ENCODE data around the gene PLBD1.

Gene PLBD1

DNA sequence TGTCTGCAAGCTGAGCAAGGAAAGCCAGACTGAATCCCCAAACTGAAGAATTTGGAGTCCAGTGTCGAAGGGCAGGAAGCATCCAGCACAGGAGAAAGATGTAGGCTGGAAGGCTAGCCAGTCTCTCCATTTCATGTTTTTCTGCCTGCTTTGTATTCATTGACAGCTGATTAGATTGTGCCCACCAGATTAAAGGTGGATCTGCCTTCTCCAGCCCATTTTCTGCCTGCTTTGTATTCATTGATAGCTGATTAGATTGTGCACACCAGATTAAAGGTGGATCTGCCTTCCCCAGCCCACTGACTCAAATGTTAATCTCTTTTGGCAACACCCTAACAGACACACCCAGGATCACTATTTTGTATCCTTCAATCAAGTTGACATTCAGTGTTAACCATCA is 85.3 kb downstream of the PLBD1 start:
- peaks cover 45 to 79% of the 10 kb centered on the region in 2 donors for H3K36me3 ChIP-seq (ENCODE audit: control insufficient read depth in 1 of 2, insufficient read depth in 2 of 2, low read length in 2 of 2)
- H3K4me3 ChIP-seq (ENCODE audit: low read depth in 1 of 2, low read length in 2 of 2) = no peak overlapping the region
- no peaks in the 10 kb centered on the region for H3K9me3 ChIP-seq (ENCODE audit: control insufficient read depth in 1 of 2, low read length in 2 of 2)
- no peaks in the 10 kb centered on the region for H3K27me3 ChIP-seq (ENCODE audit: low read depth, low read length)
- no peaks in the 10 kb centered on the region for H3K4me1 ChIP-seq (ENCODE audit: control insufficient read depth in 1 of 2, insufficient read depth in 2 of 2, low read length in 2 of 2)
- H3K27ac ChIP-seq (ENCODE audit: low read length) = no peak overlapping the region

DNA sequence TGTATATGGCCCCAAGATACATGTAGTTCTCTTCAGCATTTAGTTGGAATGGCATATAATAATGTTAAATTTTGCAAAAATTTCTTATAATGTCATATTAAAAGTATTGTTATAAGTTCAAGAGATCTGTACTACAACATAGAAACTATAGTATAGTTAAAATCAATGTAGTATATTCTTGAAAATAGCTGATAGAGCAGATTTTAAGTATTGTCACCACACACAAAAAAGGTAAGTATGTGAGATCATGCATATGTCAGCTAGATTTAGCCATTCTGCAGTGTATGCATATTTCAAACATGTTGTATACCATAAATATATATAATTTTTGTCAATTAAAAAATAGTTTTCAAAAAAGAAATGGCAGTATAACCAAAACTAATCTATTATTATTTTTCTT is 86.5 kb downstream of the PLBD1 start:
- H3K4me3 ChIP-seq (ENCODE audit: low read depth in 1 of 2, low read length in 2 of 2) = no peak overlapping the region
- no peaks in the 10 kb centered on the region for H3K4me1 ChIP-seq (ENCODE audit: control insufficient read depth in 1 of 2, insufficient read depth in 2 of 2, low read length in 2 of 2)
- no peak overlapping the region for H3K27ac ChIP-seq (ENCODE audit: low read length)
- H3K27me3 ChIP-seq (ENCODE audit: low read depth, low read length) = no peaks in the 10 kb centered on the region
- H3K9me3 ChIP-seq (ENCODE audit: control insufficient read depth in 1 of 2, low read length in 2 of 2) = no peaks in the 10 kb centered on the region
- H3K36me3 ChIP-seq (ENCODE audit: control insufficient read depth in 1 of 2, insufficient read depth in 2 of 2, low read length in 2 of 2) = peaks cover 45 to 81% of the 10 kb centered on the region in 2 donors

DNA sequence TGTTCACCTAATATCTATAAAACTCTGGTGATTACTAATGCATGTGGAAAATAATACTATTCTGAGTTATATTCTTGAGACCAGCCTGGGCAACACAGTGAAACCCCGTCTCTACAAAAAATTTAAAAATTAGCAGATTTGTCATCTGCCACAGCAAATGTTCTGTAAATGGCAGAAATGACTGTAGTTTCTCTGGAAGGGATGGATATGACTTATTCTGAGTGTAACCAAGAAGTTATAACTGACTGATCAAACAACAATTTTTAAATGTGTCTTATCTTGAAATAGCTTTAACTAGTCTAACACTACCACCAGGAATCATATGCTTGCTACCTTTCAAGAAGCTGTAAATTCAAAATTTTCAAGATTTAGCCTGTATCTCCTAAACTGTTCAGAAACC is 88.7 kb downstream of the PLBD1 start:
- no peak overlapping the region for H3K27ac ChIP-seq (ENCODE audit: low read length)
- H3K4me1 ChIP-seq (ENCODE audit: control insufficient read depth in 1 of 2, insufficient read depth in 2 of 2, low read length in 2 of 2) = no peaks in the 10 kb centered on the region
- H3K36me3 ChIP-seq (ENCODE audit: control insufficient read depth in 1 of 2, insufficient read depth in 2 of 2, low read length in 2 of 2) = peaks cover 49 to 82% of the 10 kb centered on the region in 2 donors
- no peaks in the 10 kb centered on the region for H3K27me3 ChIP-seq (ENCODE audit: low read depth, low read length)
- no peak overlapping the region for H3K4me3 ChIP-seq (ENCODE audit: low read depth in 1 of 2, low read length in 2 of 2)
- H3K9me3 ChIP-seq (ENCODE audit: control insufficient read depth in 1 of 2, low read length in 2 of 2) = peaks cover 15 to 17% of the 10 kb centered on the region in 2 donors

DNA sequence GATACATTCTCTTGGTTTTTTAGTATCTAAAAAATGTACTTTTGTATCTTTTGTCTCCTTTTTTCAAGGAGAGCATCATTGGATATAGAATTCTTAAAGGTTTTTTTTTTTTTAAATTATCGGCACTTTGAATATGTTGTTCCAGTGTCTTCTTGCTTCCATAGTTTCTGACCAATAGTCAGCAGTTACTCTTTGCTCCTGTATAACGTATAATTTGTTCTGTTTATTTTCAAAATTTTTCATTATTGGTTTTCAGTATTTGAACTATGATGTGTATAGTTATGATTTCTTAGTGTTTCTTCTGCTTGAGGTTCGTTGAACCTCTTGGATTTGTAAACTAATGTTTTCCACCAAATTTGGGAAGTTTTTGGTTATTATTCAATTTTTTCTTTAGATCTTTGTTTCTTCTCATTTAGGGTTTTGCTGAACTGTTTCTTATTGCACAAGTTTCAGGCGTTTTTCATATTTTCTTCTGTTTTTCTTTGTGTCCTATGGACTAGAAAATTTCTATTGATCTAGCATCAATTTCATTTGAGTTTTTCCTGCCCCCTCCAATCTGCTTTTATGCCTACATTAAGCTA is 93.9 kb downstream of the PLBD1 start:
- Histone ChIP-seq H3K36me3 (ENCODE audit: control insufficient read depth in 1 of 2, insufficient read depth in 2 of 2, low read length in 2 of 2) (peaks cover 37 to 73% of the 10 kb centered on the region in 2 donors), H3K4me1 (ENCODE audit: control insufficient read depth in 1 of 2, insufficient read depth in 2 of 2, low read length in 2 of 2) (no peaks in the 10 kb centered on the region)

DNA sequence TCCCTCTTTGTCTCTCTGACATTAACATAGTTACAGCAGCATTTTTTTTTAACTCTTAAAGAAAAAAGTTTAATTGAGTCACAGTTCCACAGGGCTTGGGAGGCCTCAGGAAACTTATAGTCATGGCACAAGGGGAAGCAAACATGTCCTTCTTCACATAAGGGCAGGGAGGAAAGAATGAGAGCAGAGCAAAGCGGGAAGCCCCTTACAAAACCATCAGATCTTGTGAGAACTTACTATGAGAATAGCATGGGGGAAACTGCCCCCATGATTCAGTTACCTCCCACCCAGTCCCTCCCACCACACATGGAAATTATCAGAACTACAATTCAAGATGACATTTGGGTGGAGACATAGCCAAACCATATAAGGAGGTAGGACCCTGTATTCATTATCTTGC is 96.2 kb downstream of the PLBD1 start:
- Histone ChIP-seq H3K9me3 (ENCODE audit: control insufficient read depth in 1 of 2, low read length in 2 of 2) (peaks cover 18 to 44% of the 10 kb centered on the region in 2 donors), H3K36me3 (ENCODE audit: control insufficient read depth in 1 of 2, insufficient read depth in 2 of 2, low read length in 2 of 2) (peaks cover 38 to 69% of the 10 kb centered on the region in 2 donors), H3K27ac (ENCODE audit: low read length) (no peak overlapping the region), H3K4me1 (ENCODE audit: control insufficient read depth in 1 of 2, insufficient read depth in 2 of 2, low read length in 2 of 2) (peaks cover 0 to 2% of the 10 kb centered on the region in 2 donors), H3K4me3 (ENCODE audit: low read depth in 1 of 2, low read length in 2 of 2) (no peak overlapping the region), H3K27me3 (ENCODE audit: low read depth, low read length) (no peaks in the 10 kb centered on the region)

More for the DNA sequence above, 93.9 kb downstream of the PLBD1 start:
- no peak overlapping the region for H3K4me3 ChIP-seq (ENCODE audit: low read depth in 1 of 2, low read length in 2 of 2)
- H3K27me3 ChIP-seq (ENCODE audit: low read depth, low read length) = no peaks in the 10 kb centered on the region
- no peak overlapping the region for H3K27ac ChIP-seq (ENCODE audit: low read length)
- peaks cover 18 to 44% of the 10 kb centered on the region in 2 donors for H3K9me3 ChIP-seq (ENCODE audit: control insufficient read depth in 1 of 2, low read length in 2 of 2)

DNA sequence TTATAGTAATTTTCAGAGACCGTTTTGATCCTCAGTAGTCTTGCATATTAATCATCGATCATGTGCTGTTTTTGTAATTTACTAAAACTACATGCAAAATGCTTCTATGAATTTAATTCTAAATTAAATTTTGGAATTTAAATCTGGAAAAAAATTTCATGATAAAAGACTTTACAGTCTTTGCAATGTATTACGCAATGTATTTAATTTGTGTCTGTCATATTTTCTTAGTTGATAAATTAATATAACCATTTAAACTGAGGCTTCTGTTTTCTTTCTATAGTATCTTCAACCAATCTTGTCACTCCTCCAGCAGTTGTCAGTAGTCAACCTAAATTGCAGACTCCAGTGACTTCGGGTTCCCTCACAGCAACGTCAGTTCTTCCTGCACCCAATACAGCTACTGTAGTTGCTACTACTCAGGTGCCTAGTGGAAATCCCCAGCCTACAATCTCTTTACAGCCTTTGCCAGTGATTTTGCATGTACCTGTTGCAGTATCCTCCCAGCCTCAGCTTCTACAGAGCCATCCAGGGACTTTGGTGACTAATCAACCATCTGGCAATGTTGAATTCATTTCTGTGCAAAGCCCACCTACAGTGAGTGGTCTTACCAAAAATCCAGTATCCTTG is 107.4 kb downstream of the PLBD1 start:
- Histone ChIP-seq H3K4me1 (ENCODE audit: control insufficient read depth in 1 of 2, insufficient read depth in 2 of 2, low read length in 2 of 2) (peaks cover 0 to 4% of the 10 kb centered on the region in 2 donors), H3K9me3 (ENCODE audit: control insufficient read depth in 1 of 2, low read length in 2 of 2) (no peaks in the 10 kb centered on the region), H3K4me3 (ENCODE audit: low read depth in 1 of 2, low read length in 2 of 2) (no peak overlapping the region), H3K27ac (ENCODE audit: low read length) (no peak overlapping the region), H3K36me3 (ENCODE audit: control insufficient read depth in 1 of 2, insufficient read depth in 2 of 2, low read length in 2 of 2) (peaks cover 28 to 29% of the 10 kb centered on the region in 2 donors), H3K27me3 (ENCODE audit: low read depth, low read length) (no peaks in the 10 kb centered on the region)

DNA sequence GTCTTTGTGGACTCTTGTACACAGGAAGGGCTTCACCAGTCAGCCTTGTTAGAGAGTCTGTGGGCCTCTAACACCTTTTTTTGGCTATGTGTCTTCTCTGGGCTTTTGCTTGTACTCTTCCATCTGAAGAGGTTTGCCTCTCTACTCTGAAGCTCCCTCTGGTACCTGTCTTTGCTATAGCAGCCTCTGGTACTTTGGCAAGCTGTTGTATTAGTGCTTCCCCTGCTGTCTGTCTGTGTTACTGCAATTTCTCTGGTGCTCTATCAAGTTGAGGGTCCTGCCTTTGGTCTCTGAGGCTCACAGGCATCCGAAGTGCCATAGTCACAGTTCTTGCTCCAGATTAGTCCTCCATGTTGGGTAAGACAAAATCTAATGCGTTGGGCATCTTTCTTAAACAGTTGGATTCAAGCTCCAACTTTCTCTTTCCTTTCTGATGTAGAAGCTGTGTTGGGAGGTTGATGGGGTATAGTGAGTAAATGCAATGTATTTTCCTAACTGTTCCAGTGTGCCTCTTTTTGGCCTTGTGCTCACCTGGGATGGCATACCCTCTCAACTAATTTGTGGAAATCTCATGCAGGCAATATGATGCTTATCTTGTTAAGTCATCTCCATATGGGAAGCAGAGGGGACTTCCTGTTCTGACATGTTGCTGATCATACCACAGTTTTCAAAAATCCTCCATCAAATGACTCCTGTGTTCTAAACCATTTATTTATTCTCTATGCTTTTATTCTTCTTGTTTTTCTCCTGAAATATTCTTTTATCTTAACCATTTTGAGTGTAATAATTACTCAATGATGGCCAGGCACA is 113.4 kb downstream of the PLBD1 start:
- Histone ChIP-seq H3K36me3 (ENCODE audit: control insufficient read depth in 1 of 2, insufficient read depth in 2 of 2, low read length in 2 of 2) (peaks cover 18% of the 10 kb centered on the region in 2 donors), H3K9me3 (ENCODE audit: control insufficient read depth in 1 of 2, low read length in 2 of 2) (no peaks in the 10 kb centered on the region)

More for the DNA sequence above, 113.4 kb downstream of the PLBD1 start:
- Histone ChIP-seq H3K4me3 (ENCODE audit: low read depth in 1 of 2, low read length in 2 of 2) (no peak overlapping the region), H3K4me1 (ENCODE audit: control insufficient read depth in 1 of 2, insufficient read depth in 2 of 2, low read length in 2 of 2) (peaks cover 0 to 3% of the 10 kb centered on the region in 2 donors), H3K27ac (ENCODE audit: low read length) (no peak overlapping the region), H3K27me3 (ENCODE audit: low read depth, low read length) (no peaks in the 10 kb centered on the region)

All from muscle layer of duodenum (tissue), 2 donors.